ENCODE measurements around the gene TEKT5. TPM values are rescaled to one million over a fixed set of nuclear protein-coding genes. Genes with fewer than 3 reads are reported as not detected.

The TEKT5 gene
- total and polyA plus RNA-seq, 9 of the 15 experiments (the other 6 are each of a cell fraction or from before 2014, with no cell fraction given), result 0.10 to 0.19 TPM; not detected in 7

- TF ChIP-seq CUX1 (CRISPR knock-in tag; IDR thresholded peaks at IDR 0.05) (no peak), SREBF2 (CRISPR knock-in tag; IDR thresholded peaks at IDR 0.05) (no peak), PREB (CRISPR knock-in tag; IDR thresholded peaks at IDR 0.05) (no peak), NFXL1 (CRISPR knock-in tag; IDR thresholded peaks at IDR 0.05) (no peak), RBFOX2 (IDR thresholded peaks at IDR 0.05; ENCODE audit: low read depth, low read length) (peak; percentile 96), ZNF586 (CRISPR knock-in tag; conservative IDR thresholded peaks at IDR 0.05) (no peak), ZNF408 (CRISPR knock-in tag; IDR thresholded peaks at IDR 0.05; ENCODE audit: low read depth) (no peak), SIN3B (IDR thresholded peaks at IDR 0.05; ENCODE audit: low read depth) (peak; percentile 81; the same call in 1 of the 2 replicates), HEY1 (CRISPR knock-in tag; IDR thresholded peaks at IDR 0.05; ENCODE audit: borderline replicate concordance) (no peak), ARID1B (IDR thresholded peaks at IDR 0.05) (peak; percentile 54), NR4A1 (CRISPR knock-in tag; IDR thresholded peaks at IDR 0.05) (0 out of 2 replicates have a peak, but pooled peaks have one; percentile 69), NR4A1 (tag; IDR thresholded peaks at IDR 0.05) (no peak), SAFB2 (IDR thresholded peaks at IDR 0.05; ENCODE audit: borderline replicate concordance, low read depth, low read length, severe bottlenecking) (no peak), WHSC1 (IDR thresholded peaks at IDR 0.05; ENCODE audit: low read length) (no peak), ZNF316 (IDR thresholded peaks at IDR 0.05) (peak; percentile 57), CXXC5 (CRISPR knock-in tag; IDR thresholded peaks at IDR 0.05) (peak; percentile 78), BRD9 (IDR thresholded peaks at IDR 0.05; ENCODE audit: low read depth, partially characterized antibody) (no peak), RBM17 (IDR thresholded peaks at IDR 0.05; ENCODE audit: borderline replicate concordance, low read depth, low read length) (no peak), ZNF77 (CRISPR knock-in tag; IDR thresholded peaks at IDR 0.05) (no peak), SIX5 (IDR thresholded peaks at IDR 0.05; ENCODE audit: borderline replicate concordance in 1 of 2, insufficient read depth in 1 of 2, low read depth in 1 of 2, low read length in 2 of 2) (no peak; a peak in 1 of 4 replicates)
- TF ChIP-seq, protein P1, sequence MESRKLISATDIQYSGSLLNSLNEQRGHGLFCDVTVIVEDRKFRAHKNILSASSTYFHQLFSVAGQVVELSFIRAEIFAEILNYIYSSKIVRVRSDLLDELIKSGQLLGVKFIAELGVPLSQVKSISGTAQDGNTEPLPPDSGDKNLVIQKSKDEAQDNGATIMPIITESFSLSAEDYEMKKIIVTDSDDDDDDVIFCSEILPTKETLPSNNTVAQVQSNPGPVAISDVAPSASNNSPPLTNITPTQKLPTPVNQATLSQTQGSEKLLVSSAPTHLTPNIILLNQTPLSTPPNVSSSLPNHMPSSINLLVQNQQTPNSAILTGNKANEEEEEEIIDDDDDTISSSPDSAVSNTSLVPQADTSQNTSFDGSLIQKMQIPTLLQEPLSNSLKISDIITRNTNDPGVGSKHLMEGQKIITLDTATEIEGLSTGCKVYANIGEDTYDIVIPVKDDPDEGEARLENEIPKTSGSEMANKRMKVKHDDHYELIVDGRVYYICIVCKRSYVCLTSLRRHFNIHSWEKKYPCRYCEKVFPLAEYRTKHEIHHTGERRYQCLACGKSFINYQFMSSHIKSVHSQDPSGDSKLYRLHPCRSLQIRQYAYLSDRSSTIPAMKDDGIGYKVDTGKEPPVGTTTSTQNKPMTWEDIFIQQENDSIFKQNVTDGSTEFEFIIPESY (CRISPR knock-in tag; IDR thresholded peaks at IDR 0.05), result 0 out of 2 replicates have a peak, but pooled peaks have one; percentile 4
These were observed 49.1 kb upstream of the TEKT5 start, which contains the start of gene NUBP1 (continued) for GRCh38 chr16:10743610-10744369.
